K562 treated with DMSO at 1 percent for 4 hours (cell line): ENCODE data around the gene FAU. TPM values are rescaled to one million over a fixed set of nuclear protein-coding genes. Genes with fewer than 3 reads are reported as not detected.

ENCODE experiments used
- total RNA-seq: library from RNA; unstranded; fragments of 300-600 nt; gene quantifications from 2 replicates; pipeline ENCODE4 v1.2.3, GENCODE V29; 2022; ENCODE audit not compliant: insufficient read depth

The FAU gene
- 1,054 and 1,266 TPM in 2 replicates for total RNA-seq

GRCh38 chr11:65121865-65122696, at the start of gene FAU, which contains the start of gene MRPL49:
TSS of gene FAU (minus strand) at chr11:65122134. CDS start at chr11:65121813, 321 bp downstream.
TSS of gene MRPL49 (plus strand) at chr11:65122321. CDS start at chr11:65122347, 26 bp downstream.

GRCh38 chr11:65170058-65170534, 48.2 kb upstream of the FAU start, which contains the start of gene SPDYC:
TSS of gene SPDYC (plus strand) at chr11:65170233. CDS start at chr11:65171358, 1,125 bp downstream.

GRCh38 chr11:65134240-65134951, 12.5 kb upstream of the FAU start, which contains the start of gene SYVN1:
TSS of gene SYVN1 (minus strand) at chr11:65134519. CDS start at chr11:65133601, 918 bp downstream.

GRCh38 chr11:65117206-65118096, 4.5 kb downstream of the FAU start, which contains the start of gene ZNHIT2:
TSS of gene ZNHIT2 (minus strand) at chr11:65117701. CDS start at chr11:65117653, 48 bp downstream.

GRCh38 chr11:65111744-65112545, 10.0 kb downstream of the FAU start, which contains the start of gene TM7SF2:
TSS of gene TM7SF2 (plus strand) at chr11:65111872. CDS start at chr11:65112016, 144 bp downstream.

GRCh38 chr11:65095974-65096806, 25.7 kb downstream of the FAU start, which contains the start of gene VPS51:
TSS of gene VPS51 (plus strand) at chr11:65096214. CDS start at chr11:65096251, 37 bp downstream.

GRCh38 chr11:65083834-65084597, 37.9 kb downstream of the FAU start, which contains the start of the genes CDCA5 and ZFPL1:
TSS of gene CDCA5 (minus strand) at chr11:65084040. CDS start at chr11:65083978, 62 bp downstream.
TSS of gene ZFPL1 (plus strand) at chr11:65084222. CDS start at chr11:65084699, 477 bp downstream.

Other genes starting within 250 kb of the FAU start
- gene EHD1, start 243.5 kb downstream of the FAU start, total RNA-seq = 46.2 and 57.9 TPM in 2 replicates
- gene ATG2A, start 204.9 kb downstream of the FAU start, total RNA-seq = 28.1 and 38.9 TPM in 2 replicates
- 8.5 and 13.9 TPM in 2 replicates for gene PPP2R5B, start 197.4 kb downstream of the FAU start, total RNA-seq
- not detected in 2 replicates for gene GPHA2, start 186.2 kb downstream of the FAU start, total RNA-seq
- gene MAJIN, start 150.0 kb downstream of the FAU start, total RNA-seq = not detected in 2 replicates
- 4.3 and 5.6 TPM in 2 replicates for gene BATF2, start 125.2 kb downstream of the FAU start, total RNA-seq
- 166 and 168 TPM in 2 replicates for gene ARL2, start 108.0 kb downstream of the FAU start, total RNA-seq
- gene SNX15, start 94.7 kb downstream of the FAU start, total RNA-seq = 33.8 and 37.5 TPM in 2 replicates
- gene SAC3D1, start 80.9 kb downstream of the FAU start, total RNA-seq = 50.3 and 51.3 TPM in 2 replicates
- 1.1 TPM in 1 of 2 replicates, not detected in the other for gene NAALADL1, start 63.6 kb downstream of the FAU start, total RNA-seq
- gene CDCA5, start 38.1 kb downstream of the FAU start, total RNA-seq = 68.8 and 84.7 TPM in 2 replicates
- gene ZFPL1, start 37.9 kb downstream of the FAU start, total RNA-seq = 61.2 and 79.7 TPM in 2 replicates
- 153 and 168 TPM in 2 replicates for gene VPS51, start 25.9 kb downstream of the FAU start, total RNA-seq
- 16.1 and 16.4 TPM in 2 replicates for gene TM7SF2, start 10.3 kb downstream of the FAU start, total RNA-seq
- gene ZNHIT2, start 4.4 kb downstream of the FAU start, total RNA-seq = 16.2 and 21.9 TPM in 2 replicates
- gene MRPL49, start 187 bp upstream of the FAU start, total RNA-seq = 69.2 and 74.8 TPM in 2 replicates
- gene SYVN1, start 12.4 kb upstream of the FAU start, total RNA-seq = 43.5 and 53.4 TPM in 2 replicates
- 13.6 and 14.1 TPM in 2 replicates for gene SPDYC, start 48.1 kb upstream of the FAU start, total RNA-seq
- gene CAPN1, start 59.8 kb upstream of the FAU start, total RNA-seq = 149 and 191 TPM in 2 replicates
- 14.6 and 18.3 TPM in 2 replicates for gene POLA2, start 139.8 kb upstream of the FAU start, total RNA-seq
- 1.9 and 3.4 TPM in 2 replicates for gene CDC42EP2, start 192.7 kb upstream of the FAU start, total RNA-seq
- gene DPF2, start 211.7 kb upstream of the FAU start, total RNA-seq = 50.7 and 55.1 TPM in 2 replicates
- gene TIGD3, start 232.6 kb upstream of the FAU start, total RNA-seq = 2.2 and 4.9 TPM in 2 replicates